GM12865 (cell line): ENCODE results near the gene BST1.
A peak's percentile ranks its signal among the peaks of the same experiment; 100 is the strongest.

Experiments
- DNase-seq: peaks from one replicate; pipeline ENCODE4 v3.0.0; 2010; ENCODE audit warnings: low read depth
- H3K4me3 ChIP-seq: 2 replicates; pipeline ENCODE4 v1.5.1; 2011; ENCODE audit warnings: mild to moderate bottlenecking, low read depth, low read length, control low read depth
- CTCF ChIP-seq: IDR thresholded peaks from 2 replicates; pipeline ENCODE4 v1.5.1; 2011; ENCODE audit warnings: low read length, control low read depth, low read depth, inconsistent platforms; ENCODE audit not compliant: insufficient read depth; ENCODE audit errors: missing control alignments

BST1 gene

GRCh38 chr4:15766821-15767220 is 64.0 kb downstream of the BST1 start:
- H3K4me3 ChIP-seq: no peak overlapping the region
- DNase-seq: no peak
- TF ChIP-seq CTCF: no peak

- no peak for DNase-seq
- H3K4me3 ChIP-seq: no peak overlapping the region
- TF ChIP-seq CTCF: no peak
Observed at GRCh38 chr4:15769202-15769601, 66.3 kb downstream of the BST1 start.

- H3K4me3 ChIP-seq: no peak overlapping the region
- TF ChIP-seq CTCF: no peak
- peak; percentile 64 for DNase-seq
Observed at GRCh38 chr4:15771216-15772058, 68.6 kb downstream of the BST1 start.

- DNase-seq: peak; percentile 29
- H3K4me3 ChIP-seq: no peak overlapping the region
- no peak for TF ChIP-seq CTCF
Observed at GRCh38 chr4:15774020-15774420, 71.2 kb downstream of the BST1 start.

GRCh38 chr4:15776871-15777648 is 74.2 kb downstream of the BST1 start:
- peak; percentile 25 for DNase-seq
- no peak for TF ChIP-seq CTCF
- H3K4me3 ChIP-seq: no peak overlapping the region

- TF ChIP-seq CTCF: no peak
- H3K4me3 ChIP-seq: peak overlapping the region; percentile 76
- no peak for DNase-seq
Observed at GRCh38 chr4:15777697-15778288, 74.9 kb downstream of the BST1 start.
